BJ (cell line): Measurements from ENCODE around the gene ARHGEF1. TPM values are rescaled to one million over a fixed set of nuclear protein-coding genes. Genes with fewer than 3 reads are reported as not detected.

ENCODE experiments used
- CTCF ChIA-PET: fragments of 350-600 bp; formaldehyde crosslinking; extraction: SDS; loops from one replicate; lab custom pipeline; 2021; ENCODE audit warnings: antibody characterized with exemption, inconsistent platforms; lab: Yijun Ruan, JAX
- POLR2A ChIA-PET: fragments of 300-600 bp; sonication (Branson Sonifier 250); formaldehyde crosslinking; extraction: SDS; loops from one replicate; lab custom pipeline; 2021; ENCODE audit warnings: antibody characterized with exemption; lab: Charles Lee
- DNase-seq: peaks from one replicate; pipeline ENCODE4 v3.0.0-alpha.2; 2011; ENCODE audit warnings: low read depth
- H3K27me3 ChIP-seq: 2 replicates; pipeline ENCODE4 v1.6.0; 2011; ENCODE audit warnings: low read length; ENCODE audit not compliant: control insufficient read depth, insufficient read depth
- H3K36me3 ChIP-seq: 2 replicates; pipeline ENCODE4 v1.5.1; 2011; ENCODE audit warnings: low read length; ENCODE audit not compliant: control insufficient read depth, insufficient read depth
- H3K4me3 ChIP-seq: 2 replicates; pipeline ENCODE4 v1.5.1; 2011; ENCODE audit warnings: low read depth, mild to moderate bottlenecking, control low read depth, low read length
- CTCF ChIP-seq: IDR thresholded peaks from 2 replicates; pipeline ENCODE4 v1.5.1; 2011; ENCODE audit warnings: low read depth, mild to moderate bottlenecking, control low read depth, inconsistent platforms, low read length, moderate library complexity; ENCODE audit not compliant: insufficient read depth
- polyA plus RNA-seq: library from polyadenylated mRNA; depleted of rRNA; stranded (reverse); fragments of >200 nt; gene quantifications from 2 replicates; pipeline ENCODE4 v1.2.3, GENCODE V29; 2011

Gene ARHGEF1
- polyA plus RNA-seq, 1 experiment: 41.0 TPM

GRCh38 chr19:41901707-41902360, 18.9 kb downstream of the ARHGEF1 start:
- ChIA-PET POLR2A (no interaction called here), CTCF (interaction anchor here (0.6 to 0.8 kb wide), 2 partner anchors 29 to 127 kb away, joined by 3 read pairs; no protein-coding TSS in a partner anchor)
- Histone ChIP-seq H3K27me3 (no peaks in the 10 kb centered on the region), H3K36me3 (peaks cover 49% of the 10 kb centered on the region), H3K4me3 (no peak overlapping the region)
- no peak for DNase-seq
- no peak for TF ChIP-seq CTCF

- Histone ChIP-seq H3K36me3 (peaks cover 49% of the 10 kb centered on the region), H3K27me3 (no peaks in the 10 kb centered on the region), H3K4me3 (no peak overlapping the region)
- ChIA-PET CTCF (no interaction called here), POLR2A (no interaction called here)
- no peak for TF ChIP-seq CTCF
- DNase-seq: no peak
These were observed 19.6 kb downstream of the ARHGEF1 start for GRCh38 chr19:41902594-41902993.

- no peak for TF ChIP-seq CTCF
- H3K36me3 ChIP-seq: peaks cover 46% of the 10 kb centered on the region
These were observed 20.4 kb downstream of the ARHGEF1 start for GRCh38 chr19:41903193-41903953.

GRCh38 chr19:41904118-41904870, 21.3 kb downstream of the ARHGEF1 start:
- CTCF ChIA-PET: interaction anchor here (0.6 kb wide), 1 partner anchor 13 kb away, joined by 3 read pairs; no protein-coding TSS in a partner anchor
- POLR2A ChIA-PET: no interaction called here
- Histone ChIP-seq H3K4me3 (no peak overlapping the region), H3K27me3 (no peaks in the 10 kb centered on the region), H3K36me3 (peaks cover 42% of the 10 kb centered on the region)
- TF ChIP-seq CTCF: no peak
- no peak for DNase-seq

More at GRCh38 chr19:41903193-41903953, 20.4 kb downstream of the ARHGEF1 start:
- POLR2A ChIA-PET: no interaction called here
- DNase-seq: no peak
- H3K4me3 ChIP-seq: no peak overlapping the region
- CTCF ChIA-PET: no interaction called here
- no peaks in the 10 kb centered on the region for H3K27me3 ChIP-seq
